AG08395 (cell line): ENCODE results near the gene CHRNA7.
"Not testable (repeated sequence)": the region's sequence is repeated elsewhere in the genome, so short reads cannot be mapped to it uniquely, and the experiment has no call there.

Source experiments
- DNase-seq: peaks from one replicate; pipeline ENCODE4 v3.0.0; 2012; ENCODE audit warnings: mixed read lengths, low spot score

The CHRNA7 gene

GRCh38 chr15:32120577-32121383, 90.5 kb downstream of the CHRNA7 start:
- no peak for DNase-seq

GRCh38 chr15:32121384-32121695, 91.0 kb downstream of the CHRNA7 start:
- no peak for DNase-seq

GRCh38 chr15:32122013-32122412, 91.7 kb downstream of the CHRNA7 start:
- DNase-seq, result no peak

- no peak for DNase-seq
Observed at GRCh38 chr15:32123473-32123872, 93.2 kb downstream of the CHRNA7 start.

GRCh38 chr15:32124726-32125125, 94.4 kb downstream of the CHRNA7 start:
- no peak for DNase-seq

- DNase-seq, result no peak
Observed at GRCh38 chr15:32125595-32125994, 95.3 kb downstream of the CHRNA7 start.

- no peak for DNase-seq
Observed at GRCh38 chr15:32129815-32130214, 99.5 kb downstream of the CHRNA7 start.

GRCh38 chr15:32130823-32131222, 100.5 kb downstream of the CHRNA7 start:
- DNase-seq, result no peak

- no peak for DNase-seq
Observed at GRCh38 chr15:32131803-32132202, 101.5 kb downstream of the CHRNA7 start.

- DNase-seq, result no peak
Observed at GRCh38 chr15:32132859-32133258, 102.5 kb downstream of the CHRNA7 start.

GRCh38 chr15:32134842-32135241, 104.5 kb downstream of the CHRNA7 start:
- no peak for DNase-seq

- no peak for DNase-seq
Observed at GRCh38 chr15:32135335-32135734, 105.0 kb downstream of the CHRNA7 start.

- not testable (repeated sequence) for DNase-seq
Observed at GRCh38 chr15:32145512-32145911, 115.2 kb downstream of the CHRNA7 start.

- no peak for DNase-seq
Observed at GRCh38 chr15:32148833-32149555, 118.7 kb downstream of the CHRNA7 start.

- no peak for DNase-seq
Observed at GRCh38 chr15:32152574-32152973, 122.3 kb downstream of the CHRNA7 start.

- DNase-seq, result not testable (repeated sequence)
Observed at GRCh38 chr15:32153868-32154623, 123.7 kb downstream of the CHRNA7 start.

- DNase-seq, result not testable (repeated sequence)
Observed at GRCh38 chr15:32162143-32162542, 131.8 kb downstream of the CHRNA7 start.

GRCh38 chr15:32164065-32164464, 133.8 kb downstream of the CHRNA7 start:
- not testable (repeated sequence) for DNase-seq

GRCh38 chr15:32164747-32165146, 134.4 kb downstream of the CHRNA7 start:
- DNase-seq, result not testable (repeated sequence)

GRCh38 chr15:32165775-32166174, 135.5 kb downstream of the CHRNA7 start:
- DNase-seq, result not testable (repeated sequence)

- not testable (repeated sequence) for DNase-seq
Observed at GRCh38 chr15:32166270-32166669, 136.0 kb downstream of the CHRNA7 start.

- DNase-seq, result not testable (repeated sequence)
Observed at GRCh38 chr15:32167913-32168312, 137.6 kb downstream of the CHRNA7 start.

- not testable (repeated sequence) for DNase-seq
Observed at GRCh38 chr15:32180579-32180978, 150.3 kb downstream of the CHRNA7 start.
